Measurements from ENCODE around the gene IQCE.

The IQCE gene

GRCh38 chr7:2661602-2662272 is 103.0 kb downstream of the IQCE start:
- no peak for TF ChIP-seq FOXM1 (IDR thresholded peaks at IDR 0.05; ENCODE audit: borderline replicate concordance)
- TF ChIP-seq LEF1 (IDR thresholded peaks at IDR 0.05; ENCODE audit: borderline replicate concordance), result no peak
- TF ChIP-seq ELF4 (IDR thresholded peaks at IDR 0.05), result no peak
- no peak for TF ChIP-seq ZNF384 (IDR thresholded peaks at IDR 0.05)
- TF ChIP-seq CTBP1 (IDR thresholded peaks at IDR 0.05; ENCODE audit: borderline replicate concordance), result no peak
- TF ChIP-seq ARNT (IDR thresholded peaks at IDR 0.05), result no peak
- TF ChIP-seq NFRKB (IDR thresholded peaks at IDR 0.05), result no peak
- no peak for TF ChIP-seq TARDBP (IDR thresholded peaks at IDR 0.05)
- no peak for TF ChIP-seq SUZ12 (IDR thresholded peaks at IDR 0.05)
- TF ChIP-seq SP1 (IDR thresholded peaks at IDR 0.05), result no peak
- no peak for TF ChIP-seq L3MBTL2 (conservative IDR thresholded peaks at IDR 0.05)
- no peak for TF ChIP-seq PKNOX1 (IDR thresholded peaks at IDR 0.05)
- no peak for TF ChIP-seq HDGF (IDR thresholded peaks at IDR 0.05; ENCODE audit: borderline replicate concordance)
- no peak for TF ChIP-seq BHLHE40 (IDR thresholded peaks at IDR 0.05; ENCODE audit: borderline replicate concordance)
- TF ChIP-seq FOXK2 (IDR thresholded peaks at IDR 0.05), result no peak
- TF ChIP-seq FOXA1 (IDR thresholded peaks at IDR 0.05), result no peak
- no peak for DNase-seq (ENCODE audit: extremely low spot score)
- CTCF ChIA-PET, result no interaction called here
- POLR2A ChIA-PET, result no interaction called here

GRCh38 chr7:2662273-2663120 is 103.7 kb downstream of the IQCE start:
- ChIA-PET POLR2A (no interaction called here), CTCF (no interaction called here)
- DNase-seq (ENCODE audit: extremely low spot score), result no peak
- TF ChIP-seq ELF4 (IDR thresholded peaks at IDR 0.05) (no peak), SP1 (IDR thresholded peaks at IDR 0.05) (no peak), FOXK2 (IDR thresholded peaks at IDR 0.05) (no peak), FOXA1 (IDR thresholded peaks at IDR 0.05) (no peak), CTBP1 (IDR thresholded peaks at IDR 0.05; ENCODE audit: borderline replicate concordance) (no peak), PKNOX1 (IDR thresholded peaks at IDR 0.05) (no peak), NFRKB (IDR thresholded peaks at IDR 0.05) (no peak), ARNT (IDR thresholded peaks at IDR 0.05) (no peak), L3MBTL2 (conservative IDR thresholded peaks at IDR 0.05) (no peak)

GRCh38 chr7:2663121-2663886 is 104.5 kb downstream of the IQCE start:
- TF ChIP-seq NFRKB (IDR thresholded peaks at IDR 0.05) (no peak), PKNOX1 (IDR thresholded peaks at IDR 0.05) (no peak), FOXM1 (IDR thresholded peaks at IDR 0.05; ENCODE audit: borderline replicate concordance) (no peak), FOXA1 (IDR thresholded peaks at IDR 0.05) (no peak), L3MBTL2 (conservative IDR thresholded peaks at IDR 0.05) (no peak), SP1 (IDR thresholded peaks at IDR 0.05) (no peak), CTBP1 (IDR thresholded peaks at IDR 0.05; ENCODE audit: borderline replicate concordance) (no peak), FOXK2 (IDR thresholded peaks at IDR 0.05) (no peak), ELF4 (IDR thresholded peaks at IDR 0.05) (no peak), ZNF384 (IDR thresholded peaks at IDR 0.05) (no peak), ARNT (IDR thresholded peaks at IDR 0.05) (no peak), HDGF (IDR thresholded peaks at IDR 0.05; ENCODE audit: borderline replicate concordance) (no peak), TARDBP (IDR thresholded peaks at IDR 0.05) (no peak), LEF1 (IDR thresholded peaks at IDR 0.05; ENCODE audit: borderline replicate concordance) (no peak), SUZ12 (IDR thresholded peaks at IDR 0.05) (no peak), BHLHE40 (IDR thresholded peaks at IDR 0.05; ENCODE audit: borderline replicate concordance) (no peak)
- no peak for DNase-seq (ENCODE audit: extremely low spot score)
- ChIA-PET CTCF (no interaction called here), POLR2A (no interaction called here)

GRCh38 chr7:2663960-2664359 is 105.2 kb downstream of the IQCE start:
- no peak for DNase-seq (ENCODE audit: extremely low spot score)
- TF ChIP-seq HDGF (IDR thresholded peaks at IDR 0.05; ENCODE audit: borderline replicate concordance) (no peak), ELF4 (IDR thresholded peaks at IDR 0.05) (no peak), CTBP1 (IDR thresholded peaks at IDR 0.05; ENCODE audit: borderline replicate concordance) (no peak), TARDBP (IDR thresholded peaks at IDR 0.05) (no peak), L3MBTL2 (conservative IDR thresholded peaks at IDR 0.05) (no peak), PKNOX1 (IDR thresholded peaks at IDR 0.05) (no peak), SUZ12 (IDR thresholded peaks at IDR 0.05) (no peak), ARNT (IDR thresholded peaks at IDR 0.05) (no peak), SP1 (IDR thresholded peaks at IDR 0.05) (no peak), FOXM1 (IDR thresholded peaks at IDR 0.05; ENCODE audit: borderline replicate concordance) (no peak), FOXK2 (IDR thresholded peaks at IDR 0.05) (no peak), FOXA1 (IDR thresholded peaks at IDR 0.05) (no peak), LEF1 (IDR thresholded peaks at IDR 0.05; ENCODE audit: borderline replicate concordance) (no peak), NFRKB (IDR thresholded peaks at IDR 0.05) (no peak), BHLHE40 (IDR thresholded peaks at IDR 0.05; ENCODE audit: borderline replicate concordance) (no peak), ZNF384 (IDR thresholded peaks at IDR 0.05) (no peak)
- CTCF ChIA-PET, result no interaction called here
- POLR2A ChIA-PET, result no interaction called here
